Fibroblast of mammary gland (primary cell): Measurements from ENCODE around the gene MARCHF3.

Experiments used
- DNase-seq: peaks from one replicate; pipeline ENCODE4 v3.0.0-alpha.2; 2010; ENCODE audit warnings: low read depth
- H3K4me3 ChIP-seq: 2 replicates; pipeline ENCODE4 v1.5.1; 2011; ENCODE audit warnings: low read depth, mild to moderate bottlenecking, low read length, moderate library complexity; ENCODE audit not compliant: control insufficient read depth
- TF ChIP-seq, protein P1 (sequence below): conservative IDR thresholded peaks from 2 replicates; pipeline ENCODE4 v1.5.1; 2011; ENCODE audit warnings: low read depth, low read length, inconsistent platforms; ENCODE audit not compliant: control insufficient read depth, insufficient read depth

Gene MARCHF3

DNA sequence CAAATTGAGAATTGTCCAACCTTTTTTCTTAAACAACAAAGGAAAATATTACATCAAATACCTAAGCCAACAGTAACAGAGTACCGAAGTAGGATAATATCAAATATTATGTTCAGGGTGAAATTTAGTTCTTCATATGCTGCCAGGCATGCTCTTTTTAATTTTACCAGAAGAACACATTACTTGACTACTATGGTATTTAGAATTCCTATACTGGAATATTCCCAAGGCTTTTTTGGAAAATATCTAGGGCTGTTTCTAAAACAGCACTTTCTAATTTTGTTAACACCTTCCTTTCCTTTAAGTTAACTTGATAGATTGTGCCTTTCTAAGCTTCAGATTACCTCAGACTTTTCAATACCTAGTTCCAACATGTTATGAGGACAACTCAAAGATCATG, 48.7 kb downstream of the MARCHF3 start:
- TF ChIP-seq, protein P1, sequence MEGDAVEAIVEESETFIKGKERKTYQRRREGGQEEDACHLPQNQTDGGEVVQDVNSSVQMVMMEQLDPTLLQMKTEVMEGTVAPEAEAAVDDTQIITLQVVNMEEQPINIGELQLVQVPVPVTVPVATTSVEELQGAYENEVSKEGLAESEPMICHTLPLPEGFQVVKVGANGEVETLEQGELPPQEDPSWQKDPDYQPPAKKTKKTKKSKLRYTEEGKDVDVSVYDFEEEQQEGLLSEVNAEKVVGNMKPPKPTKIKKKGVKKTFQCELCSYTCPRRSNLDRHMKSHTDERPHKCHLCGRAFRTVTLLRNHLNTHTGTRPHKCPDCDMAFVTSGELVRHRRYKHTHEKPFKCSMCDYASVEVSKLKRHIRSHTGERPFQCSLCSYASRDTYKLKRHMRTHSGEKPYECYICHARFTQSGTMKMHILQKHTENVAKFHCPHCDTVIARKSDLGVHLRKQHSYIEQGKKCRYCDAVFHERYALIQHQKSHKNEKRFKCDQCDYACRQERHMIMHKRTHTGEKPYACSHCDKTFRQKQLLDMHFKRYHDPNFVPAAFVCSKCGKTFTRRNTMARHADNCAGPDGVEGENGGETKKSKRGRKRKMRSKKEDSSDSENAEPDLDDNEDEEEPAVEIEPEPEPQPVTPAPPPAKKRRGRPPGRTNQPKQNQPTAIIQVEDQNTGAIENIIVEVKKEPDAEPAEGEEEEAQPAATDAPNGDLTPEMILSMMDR: no peak
- no peak overlapping the region for H3K4me3 ChIP-seq
- DNase-seq: no peak

DNA sequence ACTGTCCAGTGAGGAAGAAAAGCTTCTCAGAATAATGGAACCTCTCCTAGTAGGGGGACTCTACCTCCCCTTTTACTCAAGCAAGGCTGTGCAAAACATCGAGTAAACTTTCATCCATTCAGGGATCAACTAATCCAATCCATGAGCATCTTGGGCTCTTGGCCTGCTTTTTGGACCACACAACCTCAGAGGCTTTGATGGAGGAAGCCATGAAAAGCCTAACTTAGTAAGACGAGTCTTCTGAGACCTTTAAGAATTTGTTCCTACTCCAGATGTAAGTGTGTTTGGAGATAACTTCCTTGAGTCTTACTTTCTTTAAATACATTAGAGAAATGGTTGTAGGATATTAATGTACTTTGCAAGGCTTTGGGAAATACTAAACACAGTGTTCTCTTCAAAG, 49.1 kb downstream of the MARCHF3 start:
- H3K4me3 ChIP-seq: no peak overlapping the region
- TF ChIP-seq, protein P1: no peak
- no peak for DNase-seq

DNA sequence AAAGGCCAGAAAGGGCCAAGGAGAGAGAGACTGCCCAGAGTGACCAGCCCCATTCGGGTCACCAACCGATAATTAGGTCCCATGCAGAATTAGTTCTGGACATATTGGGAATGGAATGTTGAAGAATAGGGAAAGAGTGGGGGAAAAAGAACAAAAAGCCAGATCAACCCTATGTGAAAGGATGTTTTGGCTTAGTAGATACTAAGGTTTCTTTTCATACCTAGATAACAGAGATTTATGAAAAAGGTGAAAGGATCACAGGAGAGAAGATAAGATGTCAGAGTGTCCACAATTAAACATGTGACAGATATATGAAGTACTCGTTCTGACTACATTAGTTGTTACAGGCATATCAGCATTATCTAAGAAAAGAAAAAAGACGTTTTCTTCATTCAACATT, 52.1 kb downstream of the MARCHF3 start:
- TF ChIP-seq, protein P1: no peak
- DNase-seq: no peak
- no peak overlapping the region for H3K4me3 ChIP-seq

DNA sequence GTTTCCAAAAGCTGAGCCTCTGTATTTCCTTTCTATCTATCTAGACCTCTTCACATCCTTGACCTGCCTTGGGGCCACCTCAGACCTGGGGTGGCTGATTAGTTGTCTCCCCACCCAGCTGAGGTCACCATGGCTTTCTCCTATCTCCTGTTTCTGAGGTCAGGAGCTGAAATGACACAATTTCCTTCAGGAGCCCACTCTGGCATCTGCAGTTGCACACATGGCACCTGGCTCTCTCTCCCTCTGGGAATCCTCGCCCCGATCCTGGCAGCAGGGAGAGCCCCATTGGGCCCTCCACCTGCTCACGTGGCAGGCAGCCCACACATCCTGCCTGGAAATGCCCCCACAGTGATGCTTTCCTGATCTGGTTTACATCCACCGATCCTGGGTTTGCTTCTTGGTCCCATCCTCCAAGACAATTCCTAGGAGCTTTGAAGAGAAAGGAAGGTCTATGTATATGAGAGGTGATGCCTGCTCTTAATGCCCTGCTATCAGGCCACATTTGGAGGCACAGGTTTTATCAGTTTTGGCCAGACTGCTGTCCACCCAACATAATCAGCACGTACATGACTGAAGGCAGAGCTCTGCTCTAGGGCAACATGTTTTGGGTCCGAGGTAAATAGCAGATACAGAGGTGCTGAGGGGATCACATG, 53.7 kb downstream of the MARCHF3 start:
- no peak overlapping the region for H3K4me3 ChIP-seq
- DNase-seq: no peak
- TF ChIP-seq, protein P1: no peak

DNA sequence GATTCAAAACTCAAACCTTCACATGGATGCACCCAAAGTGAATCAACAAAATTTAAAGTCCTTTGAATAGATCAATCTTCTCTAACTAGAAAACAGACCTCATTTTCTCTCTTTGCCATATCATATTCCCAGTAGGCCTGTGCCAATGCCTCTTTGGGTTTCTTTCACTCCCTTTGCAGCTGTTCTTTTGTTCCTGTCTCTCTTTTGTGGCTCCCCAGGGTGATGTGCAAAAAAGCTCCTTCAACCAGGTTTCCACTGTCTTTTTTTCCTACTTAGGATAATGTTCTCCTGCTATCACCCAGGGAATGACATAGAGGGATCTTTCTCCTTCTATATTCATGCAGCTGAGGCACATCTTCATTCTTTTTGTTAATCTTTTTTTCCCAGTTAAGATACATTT, 54.6 kb downstream of the MARCHF3 start:
- H3K4me3 ChIP-seq: no peak overlapping the region
- DNase-seq: no peak
- TF ChIP-seq, protein P1: no peak

DNA sequence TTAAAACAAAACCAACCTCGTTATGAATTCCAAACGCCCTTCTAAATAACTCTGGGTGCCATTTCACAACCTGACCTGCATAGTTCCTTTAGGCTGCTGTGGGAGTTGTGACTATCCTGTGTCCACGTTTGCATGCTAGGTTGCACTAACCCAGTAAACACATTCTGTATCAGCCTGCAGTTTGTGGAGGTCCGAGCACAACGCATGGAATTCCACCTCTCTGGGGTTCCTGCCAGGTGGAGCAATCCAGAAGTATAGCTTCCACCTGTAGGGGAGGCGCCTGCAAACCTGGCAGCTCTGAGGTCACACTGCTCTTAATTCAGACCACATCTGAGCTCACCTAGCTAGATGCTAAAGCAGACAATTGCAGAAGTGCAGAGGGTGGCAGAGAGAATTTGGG, 57.2 kb downstream of the MARCHF3 start:
- no peak for DNase-seq
- TF ChIP-seq, protein P1: no peak
- H3K4me3 ChIP-seq: no peak overlapping the region
